NCI-H1092 (cell line): ENCODE results near the gene BACE2.
A peak's percentile ranks its signal among the peaks of the same experiment; 100 is the strongest.
"Not testable (repeated sequence)": the region's sequence is repeated elsewhere in the genome, so short reads cannot be mapped to it uniquely, and the experiment has no call there.

Experiments
- DNase-seq: peaks from one replicate; lab custom pipeline; 2025; lab: John Stamatoyannopoulos, UW

Gene BACE2

GRCh38 chr21:41277846-41278245 lies 109.9 kb downstream of the BACE2 start:
- no peak for DNase-seq

DNA sequence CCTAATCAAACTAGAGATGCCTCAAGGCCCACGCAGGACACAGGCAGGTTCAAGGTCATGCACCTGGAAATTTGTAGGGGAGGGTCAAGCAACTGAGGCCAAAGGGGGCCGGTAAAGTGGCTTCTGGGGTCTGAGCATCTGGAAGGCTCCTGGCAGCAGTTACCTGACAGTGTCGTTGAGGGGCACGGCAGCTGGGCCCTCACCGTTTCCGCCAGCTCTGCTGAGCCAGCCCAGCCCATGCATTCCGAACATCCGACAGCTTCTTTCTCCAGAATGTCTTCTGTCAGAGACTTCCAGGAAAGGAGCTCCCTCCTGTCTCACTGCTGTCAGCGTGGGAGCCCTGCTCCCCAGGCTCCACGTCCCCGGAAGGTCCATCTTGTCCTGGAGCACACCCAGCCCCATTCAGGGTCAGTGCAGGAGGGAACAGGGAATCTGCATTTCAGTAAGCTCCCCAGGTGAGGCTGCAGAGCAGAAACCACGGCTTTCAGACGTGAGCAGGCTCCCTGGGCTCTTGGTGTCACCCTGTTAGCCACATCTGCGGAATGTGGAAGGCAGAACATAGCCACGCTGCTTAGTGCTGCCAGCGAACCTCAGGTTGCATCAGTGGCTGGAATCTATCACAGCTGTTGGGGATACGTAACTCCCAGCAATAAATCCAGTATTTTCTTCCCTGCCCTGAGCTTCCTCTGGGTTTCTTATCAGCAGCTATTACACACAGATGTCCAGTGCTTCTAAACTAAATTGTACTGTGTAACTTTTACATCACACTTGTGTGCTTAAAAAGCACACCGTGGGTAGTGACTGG lies 112.4 kb downstream of the BACE2 start:
- no peak for DNase-seq

DNA sequence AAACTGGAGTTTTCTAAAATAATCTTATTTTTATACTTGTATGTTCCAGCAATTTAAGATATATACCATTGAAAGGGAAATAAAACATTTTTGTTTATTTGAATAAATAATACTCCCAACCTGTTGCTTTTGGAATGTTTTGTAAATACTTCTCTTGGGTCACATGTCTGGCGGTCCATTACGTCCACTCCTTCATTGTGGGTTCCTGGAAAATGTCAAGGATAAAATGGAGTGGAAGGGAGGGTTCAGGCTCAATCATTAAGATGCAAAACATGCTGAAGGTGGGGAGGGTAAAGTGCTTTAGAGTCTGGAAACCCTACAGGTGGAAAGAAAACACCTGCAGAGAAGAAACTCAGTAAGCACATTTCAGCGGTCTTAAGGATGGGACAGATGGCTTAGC lies 114.5 kb downstream of the BACE2 start:
- DNase-seq = no peak

DNA sequence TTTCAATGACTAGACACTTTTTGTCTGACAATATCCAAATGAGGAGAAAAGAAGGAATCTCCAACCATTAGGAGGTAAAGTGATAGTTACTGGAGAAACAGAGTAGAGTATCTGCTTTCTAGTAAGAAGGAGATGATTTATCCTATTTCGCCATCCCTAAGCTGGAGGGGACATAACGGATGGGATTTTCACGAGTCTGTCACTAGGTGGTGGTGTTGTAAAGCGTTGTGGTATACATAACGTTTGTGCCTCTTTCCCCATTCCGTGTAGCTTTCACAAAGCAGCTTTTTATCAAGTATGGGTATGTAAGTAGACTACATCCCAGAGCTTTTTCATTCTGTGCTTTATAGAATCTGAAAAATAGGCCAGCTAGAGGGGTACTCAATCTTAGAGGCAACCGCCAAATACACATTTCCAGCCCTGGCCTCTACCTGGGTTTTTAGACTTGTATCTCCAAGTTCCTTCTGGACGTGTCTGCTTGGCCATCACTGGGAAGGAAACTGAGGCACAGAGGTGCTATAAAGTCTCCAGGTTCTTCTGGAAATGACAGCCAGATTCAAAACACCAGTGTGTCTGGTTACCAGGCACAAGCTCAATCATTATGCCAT lies 115.4 kb downstream of the BACE2 start:
- peak; percentile 78 for DNase-seq

GRCh38 chr21:41289431-41289830 lies 121.5 kb downstream of the BACE2 start:
- no peak for DNase-seq

- DNase-seq = no peak
These were observed 122.3 kb downstream of the BACE2 start for GRCh38 chr21:41290106-41290799.

DNA sequence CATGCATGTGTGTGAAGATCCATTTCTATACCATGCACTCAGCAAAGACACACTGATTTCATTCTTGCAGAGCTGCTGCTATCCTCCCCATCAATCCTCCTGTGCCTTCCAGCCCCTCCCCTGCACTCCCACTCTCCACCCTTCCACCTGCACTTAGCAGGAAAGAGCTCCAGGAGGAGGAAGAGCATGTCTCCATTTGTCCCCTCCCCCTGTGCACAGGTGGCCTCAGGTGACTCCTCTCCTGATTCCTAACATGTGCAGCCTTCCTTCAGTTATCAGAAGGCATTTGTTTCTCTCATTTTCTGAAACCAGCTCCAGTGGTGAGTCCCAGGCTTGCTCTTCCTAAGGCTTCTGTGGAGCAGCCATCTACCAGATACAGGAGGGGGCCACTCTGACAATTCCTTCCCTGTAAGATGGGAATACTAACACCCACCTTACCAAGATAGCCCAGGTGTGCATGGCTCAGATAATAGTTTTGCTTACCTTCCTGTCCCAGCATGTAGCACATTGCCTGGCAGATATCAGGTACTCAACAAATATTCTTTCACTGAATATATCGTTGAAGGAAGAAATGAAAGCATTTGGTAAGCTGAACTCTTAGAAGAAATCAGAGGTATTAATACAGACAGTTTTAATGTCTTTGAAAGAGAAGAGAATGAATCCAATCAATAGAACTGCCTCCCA lies 126.7 kb downstream of the BACE2 start:
- no peak for DNase-seq

- no peak for DNase-seq
These were observed 127.8 kb downstream of the BACE2 start for GRCh38 chr21:41295721-41296254.

- no peak for DNase-seq
These were observed 135.0 kb downstream of the BACE2 start for GRCh38 chr21:41302976-41303375.

GRCh38 chr21:41304068-41304720 lies 136.2 kb downstream of the BACE2 start:
- DNase-seq = no peak

GRCh38 chr21:41307219-41307618 lies 139.3 kb downstream of the BACE2 start:
- DNase-seq = no peak

GRCh38 chr21:41313285-41314164 lies 145.6 kb downstream of the BACE2 start:
- not testable (repeated sequence) for DNase-seq

GRCh38 chr21:41315726-41316125 lies 147.8 kb downstream of the BACE2 start:
- no peak for DNase-seq

DNA sequence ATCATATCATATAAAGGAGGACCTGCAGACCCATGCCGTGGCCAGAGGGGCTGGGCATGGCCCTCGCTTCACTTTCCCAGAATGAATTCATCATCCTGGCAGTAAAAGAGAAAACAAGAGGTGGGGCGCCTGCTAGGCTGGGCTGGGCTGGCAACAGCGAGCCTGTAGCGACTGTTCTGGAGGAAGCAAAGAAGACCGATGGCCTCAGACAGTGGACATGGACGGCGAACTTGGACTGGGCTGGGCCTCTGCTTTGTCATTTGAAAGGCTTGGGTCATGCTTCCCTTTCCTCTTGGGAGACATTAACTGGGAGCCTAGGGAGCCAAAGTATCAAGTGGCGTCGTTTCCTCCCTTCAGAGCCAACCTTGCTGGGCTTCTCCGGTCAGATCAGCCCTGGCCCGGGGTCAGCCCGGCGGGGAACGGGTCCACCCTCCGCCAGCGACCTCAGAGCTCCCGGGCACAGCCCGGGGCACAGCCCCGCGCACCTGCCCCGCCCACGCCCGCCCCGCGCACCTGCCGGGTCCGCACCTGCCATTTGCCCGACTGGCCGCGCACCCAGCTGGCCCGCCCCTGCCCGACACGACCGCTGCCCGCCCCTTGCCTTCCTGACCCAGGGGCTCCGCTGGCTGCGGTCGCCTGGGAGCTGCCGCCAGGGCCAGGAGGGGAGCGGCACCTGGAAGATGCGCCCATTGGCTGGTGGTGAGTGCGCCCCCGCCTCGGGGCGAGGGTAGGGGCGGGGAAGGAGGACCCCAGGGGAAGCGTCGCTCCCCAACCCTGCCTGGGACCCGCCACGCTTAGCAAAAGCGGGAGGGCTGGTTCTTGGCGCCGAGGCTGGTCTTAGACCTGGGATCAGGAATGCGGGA lies 148.5 kb downstream of the BACE2 start, which contains the start of gene FAM3B:
Gene FAM3B (plus strand): TSS at position 602 of the 863 bp plus-strand sequence. CDS start 79 bp downstream, at position 681.
- peak; percentile 29 for DNase-seq

- no peak for DNase-seq
These were observed 149.1 kb downstream of the BACE2 start for GRCh38 chr21:41317063-41317392.

- no peak for DNase-seq
These were observed 149.5 kb downstream of the BACE2 start for GRCh38 chr21:41317458-41317857.

DNA sequence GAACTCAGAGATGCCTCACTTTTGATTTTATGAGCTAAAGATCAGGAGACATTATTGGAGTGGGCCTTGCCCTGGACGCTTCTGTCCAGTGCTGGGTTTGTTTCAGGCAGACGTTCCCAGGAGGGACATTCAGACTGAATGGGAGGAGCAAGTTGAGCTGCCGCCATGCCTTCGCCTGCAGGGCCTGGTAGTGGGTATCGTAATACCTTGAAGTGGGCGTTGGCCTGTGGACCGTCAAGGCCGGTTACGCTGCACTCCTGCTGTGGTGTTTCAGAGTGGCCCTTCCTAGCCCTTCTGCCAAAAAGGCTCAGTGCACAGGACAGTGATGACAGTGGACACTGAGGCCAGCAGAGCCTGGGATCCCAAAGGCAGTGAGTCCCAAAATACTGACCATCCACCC lies 150.3 kb downstream of the BACE2 start:
- DNase-seq = no peak

DNA sequence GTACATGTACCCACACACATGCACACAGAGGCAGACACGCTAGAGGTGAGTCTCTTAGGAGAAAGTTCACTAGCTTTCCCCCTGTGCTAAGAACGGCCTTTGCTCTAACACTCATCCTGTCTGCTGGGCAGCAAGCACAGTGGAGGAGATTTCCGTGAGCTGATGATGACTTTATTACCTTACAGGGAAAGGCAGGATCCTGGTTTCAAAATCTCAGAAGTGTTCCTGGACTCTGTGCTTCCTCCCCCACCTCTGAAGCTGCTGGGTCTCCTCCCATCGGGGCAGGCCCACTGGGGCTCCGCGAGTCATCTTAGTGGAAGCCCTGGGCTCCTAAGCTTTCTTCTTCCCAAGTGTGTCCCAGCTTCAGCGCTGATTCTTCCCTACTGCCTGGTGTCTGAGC lies 151.3 kb downstream of the BACE2 start:
- no peak for DNase-seq

- DNase-seq = peak; percentile 40
These were observed 153.4 kb downstream of the BACE2 start for GRCh38 chr21:41321211-41321907.
